HEK293 (cell line): ENCODE results near the gene ABR.

Experiments
- CTCF ChIP-seq: fragments of 450-650 bp; formaldehyde crosslinking; IDR thresholded peaks from 2 replicates; pipeline ENCODE4 v1.5.1; 2016; ENCODE audit warnings: missing biosample characterization, missing genetic modification characterization
- FEZF1 ChIP-seq: fragments of 450-650 bp; formaldehyde crosslinking; IDR thresholded peaks from 2 replicates; pipeline ENCODE4 v1.5.1; 2016; ENCODE audit warnings: missing biosample characterization, missing genetic modification characterization
- ZBTB1 ChIP-seq: fragments of 450-650 bp; formaldehyde crosslinking; IDR thresholded peaks from 2 replicates; pipeline ENCODE4 v1.5.1; 2016; ENCODE audit warnings: missing biosample characterization, missing genetic modification characterization
- ZNF146 ChIP-seq: fragments of 450-650 bp; formaldehyde crosslinking; IDR thresholded peaks from 2 replicates; pipeline ENCODE4 v1.5.1; 2016; ENCODE audit warnings: missing biosample characterization, missing genetic modification characterization
- ZNF324 ChIP-seq: fragments of 450-650 bp; formaldehyde crosslinking; IDR thresholded peaks from 2 replicates; pipeline ENCODE4 v1.5.1; 2016; ENCODE audit warnings: missing biosample characterization, missing genetic modification characterization
- ZNF701 ChIP-seq: fragments of 450-650 bp; formaldehyde crosslinking; IDR thresholded peaks from 2 replicates; pipeline ENCODE4 v1.5.1; 2016; ENCODE audit warnings: missing biosample characterization, missing genetic modification characterization
- ZSCAN4 ChIP-seq: fragments of 450-650 bp; formaldehyde crosslinking; IDR thresholded peaks from 2 replicates; pipeline ENCODE4 v1.5.1; 2017; ENCODE audit warnings: missing biosample characterization, missing genetic modification characterization

GRCh38 chr17:1169929-1170312 is 9.9 kb downstream of the ABR start:
- TF ChIP-seq ZNF324 (no peak), CTCF (tag by site-specific recombination) (no peak), ZSCAN4 (no peak), ZNF701 (tag by site-specific recombination) (no peak), FEZF1 (tag by site-specific recombination) (no peak), ZBTB1 (tag by site-specific recombination) (no peak), ZNF146 (tag by site-specific recombination) (no peak)
